ENCODE data around the gene JMJD6.

GRCh38 chr17:76687298-76688164 is 38.9 kb downstream of the JMJD6 start:
- no peak for TF ChIP-seq CTCF (conservative IDR thresholded peaks at IDR 0.05; ENCODE audit: low read length)
- no peak for TF ChIP-seq EZH2phosphoT487 (IDR thresholded peaks at IDR 0.05; ENCODE audit: borderline replicate concordance)

All from Loucy (cell line).